Breast epithelium (tissue), 3 donors: Measurements from ENCODE around the gene CACNB3.
"Not testable (repeated sequence)": the region's sequence is repeated elsewhere in the genome, so short reads cannot be mapped to it uniquely, and the experiment has no call there.

ENCODE experiments used
- POLR2A ChIP-seq: fragments of 450-650 bp; IDR thresholded peaks from one replicate; pipeline ENCODE4 v1.6.1; 2016; ENCODE audit warnings: antibody characterized with exemption, mild to moderate bottlenecking, moderate library complexity
- POLR2AphosphoS5 ChIP-seq, 3 donors: sonication (generic); formaldehyde crosslinking; IDR thresholded peaks; one replicate each; pipeline ENCODE4 v1.6.1; 2017; ENCODE audit warnings: antibody characterized with exemption in 3 of 3
- TF ChIP-seq, protein P1 (sequence below), 3 donors: fragments of 450-650 bp; IDR thresholded peaks; one replicate each; pipeline ENCODE4 v1.5.1; 2016 to 2017; ENCODE audit warnings: antibody characterized with exemption in 3 of 3, mild to moderate bottlenecking in 3 of 3, moderate library complexity in 3 of 3

DNA sequence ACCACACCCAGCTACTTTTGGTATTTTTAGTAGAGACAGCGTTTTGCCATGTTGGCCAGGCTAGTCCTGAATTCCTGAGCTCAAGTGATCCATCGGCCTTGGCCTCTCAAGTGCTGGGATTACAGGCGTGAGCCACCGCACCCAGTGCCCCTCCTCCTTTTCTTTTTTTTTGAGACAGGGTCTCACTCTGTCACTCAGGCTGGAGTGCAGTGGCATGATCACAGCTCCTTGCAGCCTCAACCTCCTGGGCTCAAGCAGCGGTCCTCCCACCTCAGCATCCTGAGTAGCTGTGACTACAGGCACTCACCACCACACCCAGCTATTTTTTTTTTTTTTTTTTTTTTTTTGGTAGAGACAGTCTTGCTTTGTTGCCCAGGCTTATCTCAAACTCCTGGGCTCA is 41.9 kb downstream of the CACNB3 start:
- TF ChIP-seq, protein P1, sequence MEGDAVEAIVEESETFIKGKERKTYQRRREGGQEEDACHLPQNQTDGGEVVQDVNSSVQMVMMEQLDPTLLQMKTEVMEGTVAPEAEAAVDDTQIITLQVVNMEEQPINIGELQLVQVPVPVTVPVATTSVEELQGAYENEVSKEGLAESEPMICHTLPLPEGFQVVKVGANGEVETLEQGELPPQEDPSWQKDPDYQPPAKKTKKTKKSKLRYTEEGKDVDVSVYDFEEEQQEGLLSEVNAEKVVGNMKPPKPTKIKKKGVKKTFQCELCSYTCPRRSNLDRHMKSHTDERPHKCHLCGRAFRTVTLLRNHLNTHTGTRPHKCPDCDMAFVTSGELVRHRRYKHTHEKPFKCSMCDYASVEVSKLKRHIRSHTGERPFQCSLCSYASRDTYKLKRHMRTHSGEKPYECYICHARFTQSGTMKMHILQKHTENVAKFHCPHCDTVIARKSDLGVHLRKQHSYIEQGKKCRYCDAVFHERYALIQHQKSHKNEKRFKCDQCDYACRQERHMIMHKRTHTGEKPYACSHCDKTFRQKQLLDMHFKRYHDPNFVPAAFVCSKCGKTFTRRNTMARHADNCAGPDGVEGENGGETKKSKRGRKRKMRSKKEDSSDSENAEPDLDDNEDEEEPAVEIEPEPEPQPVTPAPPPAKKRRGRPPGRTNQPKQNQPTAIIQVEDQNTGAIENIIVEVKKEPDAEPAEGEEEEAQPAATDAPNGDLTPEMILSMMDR (IDR thresholded peaks at IDR 0.05), result not testable (repeated sequence)
- not testable (repeated sequence) for TF ChIP-seq POLR2A; POLR2AphosphoS5 (IDR thresholded peaks at IDR 0.05)
